ENCODE results near the gene CACNA1B.

CACNA1B gene

GRCh38 chr9:137924169-137924568 is 46.6 kb downstream of the CACNA1B start:
- DNase-seq = no peak

- DNase-seq = no peak
Observed at GRCh38 chr9:137924761-137925369, 47.3 kb downstream of the CACNA1B start.

- no peak for DNase-seq
Observed at GRCh38 chr9:137943655-137944054, 66.1 kb downstream of the CACNA1B start.

GRCh38 chr9:137945581-137945980 is 68.0 kb downstream of the CACNA1B start:
- no peak for DNase-seq

GRCh38 chr9:137946993-137947392 is 69.4 kb downstream of the CACNA1B start:
- DNase-seq = no peak

GRCh38 chr9:137948642-137949041 is 71.1 kb downstream of the CACNA1B start:
- DNase-seq = no peak

GRCh38 chr9:137949260-137949659 is 71.7 kb downstream of the CACNA1B start:
- DNase-seq = no peak

- DNase-seq = no peak
Observed at GRCh38 chr9:137951107-137951506, 73.5 kb downstream of the CACNA1B start.

- DNase-seq = no peak
Observed at GRCh38 chr9:137951597-137952490, 74.3 kb downstream of the CACNA1B start.

- DNase-seq = no peak
Observed at GRCh38 chr9:137952976-137953666, 75.5 kb downstream of the CACNA1B start.

- no peak for DNase-seq
Observed at GRCh38 chr9:137953683-137954438, 76.3 kb downstream of the CACNA1B start.

- no peak for DNase-seq
Observed at GRCh38 chr9:137955224-137955570, 77.6 kb downstream of the CACNA1B start.

GRCh38 chr9:137955586-137955985 is 78.0 kb downstream of the CACNA1B start:
- no peak for DNase-seq

- DNase-seq = no peak
Observed at GRCh38 chr9:137956039-137956438, 78.5 kb downstream of the CACNA1B start.

GRCh38 chr9:137956688-137957385 is 79.3 kb downstream of the CACNA1B start:
- no peak for DNase-seq

GRCh38 chr9:137959641-137960411 is 82.2 kb downstream of the CACNA1B start:
- no peak for DNase-seq

- DNase-seq = no peak
Observed at GRCh38 chr9:137960496-137960895, 82.9 kb downstream of the CACNA1B start.

GRCh38 chr9:137963525-137963924 is 85.9 kb downstream of the CACNA1B start:
- no peak for DNase-seq

- DNase-seq = no peak
Observed at GRCh38 chr9:137965177-137965795, 87.7 kb downstream of the CACNA1B start.

- DNase-seq = no peak
Observed at GRCh38 chr9:137967280-137967953, 89.8 kb downstream of the CACNA1B start.
